WTC11 (cell line): Measurements from ENCODE around the gene DRC3. TPM values are rescaled to one million over a fixed set of nuclear protein-coding genes. Genes with fewer than 3 reads are reported as not detected.

Experiments
- ATAC-seq: fragments of 200-7000 bp; cut with Tn5 transposase; 2 replicates; pipeline ENCODE4 v1.10.0; 2021; ENCODE audit warnings: mild to moderate bottlenecking, moderate library complexity
- CTCF ChIA-PET: fragments of 300-600 bp; sonication (Branson Sonifier 250); formaldehyde crosslinking; loops from one replicate; lab custom pipeline; 2021; ENCODE audit warnings: antibody characterized with exemption; lab: Charles Lee
- POLR2A ChIA-PET: fragments of 350-600 bp; sonication (Branson Sonifier 250); formaldehyde crosslinking; loops from one replicate; lab custom pipeline; 2021; ENCODE audit warnings: antibody characterized with exemption; lab: Charles Lee
- DNase-seq: peaks from one replicate; pipeline ENCODE4 v3.0.0; 2021; ENCODE audit warnings: low spot score
- H3K27ac Mint-ChIP-seq: 2 replicates; pipeline ENCODE4 v1.8.0; 2021; ENCODE audit warnings: mixed read lengths
- H3K27me3 Mint-ChIP-seq: 2 replicates; pipeline ENCODE4 v1.8.0; 2021; ENCODE audit warnings: low read depth, mild to moderate bottlenecking, moderate library complexity, mixed read lengths
- H3K36me3 Mint-ChIP-seq: 2 replicates; pipeline ENCODE4 v1.8.0; 2021; ENCODE audit warnings: mixed read lengths
- H3K4me1 Mint-ChIP-seq: 2 replicates; pipeline ENCODE4 v1.8.0; 2022; ENCODE audit warnings: mixed read lengths
- H3K4me3 Mint-ChIP-seq: 2 replicates; pipeline ENCODE4 v1.8.0; 2021; ENCODE audit warnings: mild to moderate bottlenecking, moderate library complexity, mixed read lengths
- H3K9me3 Mint-ChIP-seq: 2 replicates; pipeline ENCODE4 v1.8.0; 2021; ENCODE audit warnings: mixed read lengths
- ATF1 ChIP-seq: sonication (generic); formaldehyde crosslinking; IDR thresholded peaks from 2 replicates; pipeline ENCODE4 v1.8.1; 2023; ENCODE audit warnings: mild to moderate bottlenecking, moderate library complexity, missing genetic modification reagents
- CBFB ChIP-seq: sonication (generic); formaldehyde crosslinking; IDR thresholded peaks from 2 replicates; pipeline ENCODE4 v1.8.1; 2022; ENCODE audit warnings: mild to moderate bottlenecking, low read depth, missing genetic modification reagents
- FOXJ3 ChIP-seq: sonication (generic); formaldehyde crosslinking; IDR thresholded peaks from 2 replicates; pipeline ENCODE4 v1.9.0; 2021; ENCODE audit warnings: missing genetic modification reagents, mild to moderate bottlenecking, borderline replicate concordance
- FOXK1 ChIP-seq: sonication (generic); formaldehyde crosslinking; IDR thresholded peaks from 2 replicates; pipeline ENCODE4 v1.8.0; 2022; ENCODE audit warnings: mild to moderate bottlenecking, moderate library complexity, missing genetic modification reagents
- FOXP1 ChIP-seq: sonication (generic); formaldehyde crosslinking; IDR thresholded peaks from 2 replicates; pipeline ENCODE4 v1.8.0; 2022; ENCODE audit warnings: missing genetic modification reagents, mild to moderate bottlenecking, moderate library complexity, borderline replicate concordance
- JAZF1 ChIP-seq: fragments of 250-450 bp; sonication (Bioruptor Pico); IDR thresholded peaks from 2 replicates; pipeline ENCODE4 v1.9.0; 2021; ENCODE audit warnings: moderate library complexity, mild to moderate bottlenecking, inconsistent platforms
- RELA ChIP-seq: sonication (generic); formaldehyde crosslinking; IDR thresholded peaks from 2 replicates; pipeline ENCODE4 v1.8.1; 2022; ENCODE audit warnings: missing genetic modification reagents, mild to moderate bottlenecking, borderline replicate concordance
- TEAD1 ChIP-seq: sonication (generic); formaldehyde crosslinking; IDR thresholded peaks from 2 replicates; pipeline ENCODE4 v1.8.0; 2022; ENCODE audit warnings: mild to moderate bottlenecking, missing genetic modification reagents
- ZNF138 ChIP-seq: sonication (generic); formaldehyde crosslinking; conservative IDR thresholded peaks from 2 replicates; pipeline ENCODE4 v1.8.1; 2022; ENCODE audit warnings: mild to moderate bottlenecking, moderate library complexity, missing genetic modification reagents
- ZNF396 ChIP-seq: fragments of 250-450 bp; sonication (Bioruptor Pico); IDR thresholded peaks from 2 replicates; pipeline ENCODE4 v1.8.0; 2021; ENCODE audit warnings: mild to moderate bottlenecking, moderate library complexity, borderline replicate concordance
- ZNF671 ChIP-seq: fragments of 250-450 bp; sonication (Bioruptor Pico); IDR thresholded peaks from 2 replicates; pipeline ENCODE4 v1.8.0; 2021; ENCODE audit warnings: mild to moderate bottlenecking
- total RNA-seq: library from RNA; stranded (reverse); gene quantifications from 3 replicates; pipeline ENCODE4 v1.2.3, GENCODE V29; 2021
- TF ChIP-seq, protein P1 (sequence below): sonication (generic); formaldehyde crosslinking; conservative IDR thresholded peaks from 2 replicates; pipeline ENCODE4 v1.8.1; 2022; ENCODE audit warnings: mild to moderate bottlenecking, missing genetic modification reagents
- TF ChIP-seq, protein P2 (sequence below): fragments of 250-450 bp; sonication (Bioruptor Pico); IDR thresholded peaks from 2 replicates; pipeline ENCODE4 v1.8.0; 2021; ENCODE audit warnings: mild to moderate bottlenecking
- TF ChIP-seq, protein P3 (sequence below): fragments of 250-450 bp; sonication (Bioruptor Pico); IDR thresholded peaks from 2 replicates; pipeline ENCODE4 v2.1.2; 2022; ENCODE audit warnings: mild to moderate bottlenecking, moderate library complexity
- TF ChIP-seq, protein P4 (sequence below): sonication (generic); formaldehyde crosslinking; IDR thresholded peaks from 2 replicates; pipeline ENCODE4 v1.8.1; 2022; ENCODE audit warnings: missing genetic modification reagents, borderline replicate concordance
- TF ChIP-seq, protein P5 (sequence below): fragments of 250-450 bp; sonication (Bioruptor Pico); IDR thresholded peaks from 2 replicates; pipeline ENCODE4 v1.9.0; 2021; ENCODE audit warnings: mild to moderate bottlenecking
- TF ChIP-seq, protein P6 (sequence below): sonication (generic); formaldehyde crosslinking; IDR thresholded peaks from 2 replicates; pipeline ENCODE4 v1.8.0; 2022; ENCODE audit warnings: mild to moderate bottlenecking, missing genetic modification reagents
- TF ChIP-seq, protein P7 (sequence below): fragments of 200-600 bp; IDR thresholded peaks from 2 replicates; pipeline ENCODE4 v1.8.0; 2022; ENCODE audit warnings: antibody characterized with exemption

The DRC3 gene
- total RNA-seq, 1 experiment from 2014 or later = 0.42 TPM

DNA sequence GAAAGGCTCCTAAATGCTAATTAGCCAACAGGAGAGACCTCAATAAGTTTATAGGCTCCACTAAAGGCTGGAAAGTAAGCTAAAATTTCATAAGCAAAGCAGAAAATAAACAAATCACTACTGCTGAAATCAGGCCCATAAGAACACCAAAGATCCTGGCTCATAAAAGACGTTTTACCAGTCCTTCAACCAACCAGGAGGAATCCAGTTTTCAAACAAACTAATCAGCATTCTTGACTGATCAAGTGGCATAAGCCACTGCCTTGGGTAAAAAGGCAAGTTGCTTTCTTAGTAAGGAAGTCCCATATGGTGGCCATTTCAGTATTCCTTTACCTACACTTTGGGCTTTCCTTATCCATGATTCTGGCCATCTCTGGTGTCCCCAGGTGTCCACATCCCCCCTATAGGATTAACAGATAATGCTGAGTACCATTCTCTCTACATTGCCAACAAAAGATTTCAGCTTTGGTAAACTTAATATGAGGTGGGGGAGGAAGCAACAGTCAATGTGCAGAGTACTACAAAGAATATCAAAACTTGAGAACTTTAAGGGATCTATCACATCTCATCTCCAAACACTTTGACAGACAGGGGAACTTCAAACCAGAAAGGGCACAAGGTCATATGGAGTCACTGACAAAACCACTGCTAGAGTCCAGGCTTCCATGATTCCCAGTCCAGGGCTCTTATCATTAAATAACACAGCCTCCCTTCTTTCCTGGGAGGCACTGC lies 1.8 kb upstream of the DRC3 start (continued):
- TF ChIP-seq, protein P1, sequence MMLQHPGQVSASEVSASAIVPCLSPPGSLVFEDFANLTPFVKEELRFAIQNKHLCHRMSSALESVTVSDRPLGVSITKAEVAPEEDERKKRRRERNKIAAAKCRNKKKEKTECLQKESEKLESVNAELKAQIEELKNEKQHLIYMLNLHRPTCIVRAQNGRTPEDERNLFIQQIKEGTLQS (CRISPR knock-in tag) = no peak
- TF ChIP-seq FOXK1 (CRISPR knock-in tag) = no peak
- no peak for TF ChIP-seq FOXJ3 (CRISPR knock-in tag)
- TF ChIP-seq, protein P2, sequence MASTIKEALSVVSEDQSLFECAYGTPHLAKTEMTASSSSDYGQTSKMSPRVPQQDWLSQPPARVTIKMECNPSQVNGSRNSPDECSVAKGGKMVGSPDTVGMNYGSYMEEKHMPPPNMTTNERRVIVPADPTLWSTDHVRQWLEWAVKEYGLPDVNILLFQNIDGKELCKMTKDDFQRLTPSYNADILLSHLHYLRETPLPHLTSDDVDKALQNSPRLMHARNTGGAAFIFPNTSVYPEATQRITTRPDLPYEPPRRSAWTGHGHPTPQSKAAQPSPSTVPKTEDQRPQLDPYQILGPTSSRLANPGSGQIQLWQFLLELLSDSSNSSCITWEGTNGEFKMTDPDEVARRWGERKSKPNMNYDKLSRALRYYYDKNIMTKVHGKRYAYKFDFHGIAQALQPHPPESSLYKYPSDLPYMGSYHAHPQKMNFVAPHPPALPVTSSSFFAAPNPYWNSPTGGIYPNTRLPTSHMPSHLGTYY (CRISPR knock-in tag) = no peak
- no peak for TF ChIP-seq JAZF1 (CRISPR knock-in tag)
- TF ChIP-seq ZNF138 (CRISPR knock-in tag) = no peak
- no peak for TF ChIP-seq FOXP1

DNA sequence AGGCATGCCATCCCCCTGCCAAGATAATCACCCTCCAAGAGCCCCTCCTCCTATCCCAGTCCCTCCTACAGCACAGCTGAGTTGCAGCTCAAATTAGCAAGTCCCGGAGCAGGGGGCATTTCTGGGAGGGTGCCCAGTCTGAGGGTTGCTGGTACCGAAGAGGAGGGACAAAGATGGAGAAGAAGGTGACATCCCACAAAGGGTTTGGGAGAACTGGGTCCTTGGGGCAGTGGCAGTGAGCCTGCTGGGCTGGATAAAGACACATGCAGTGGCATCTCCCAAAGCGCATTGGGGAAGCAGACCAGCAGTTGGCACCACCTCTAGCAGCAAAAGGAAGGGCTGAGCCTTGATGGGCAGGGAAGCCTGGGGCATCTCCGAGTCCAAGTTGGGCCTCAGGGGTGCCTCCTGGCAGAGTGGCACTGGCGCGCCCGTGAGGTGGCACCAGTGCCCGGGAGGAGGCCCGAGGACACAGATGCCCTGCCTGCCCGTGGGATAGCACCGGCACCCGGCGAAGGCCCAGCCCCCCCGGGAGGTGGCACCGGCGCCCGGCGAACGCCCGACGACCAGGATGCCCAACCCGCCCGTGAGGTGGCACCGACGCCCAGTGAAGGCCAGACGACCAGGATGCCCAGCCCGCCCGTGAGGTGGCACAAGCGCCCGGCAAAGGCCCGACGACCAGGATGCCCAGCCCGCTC lies 1.1 kb upstream of the DRC3 start:
- no peaks in the 10 kb centered on the region; the same call in 1 of the 2 replicates for H3K27me3 Mint-ChIP-seq
- no peak overlapping the region for H3K27ac Mint-ChIP-seq
- no peak for ATAC-seq
- no peaks in the 10 kb centered on the region for H3K9me3 Mint-ChIP-seq
- POLR2A ChIA-PET = no interaction called here
- CTCF ChIA-PET = interaction anchor here (0.7 to 2.5 kb wide), 12 partner anchors 11 to 475 kb away, joined by 3 to 18 read pairs (median 4); partner anchors contain the start of gene RASD1
- 0 out of 2 replicates have a peak, but pooled peaks cover 6% of the 10 kb centered on the region for H3K4me1 Mint-ChIP-seq
- no peak for DNase-seq
- TF ChIP-seq ZNF396 (no peak), RELA (CRISPR knock-in tag) (no peak), TEAD1 (CRISPR knock-in tag) (no peak), JAZF1 (CRISPR knock-in tag) (no peak), CBFB (CRISPR knock-in tag) (no peak), ATF1 (CRISPR knock-in tag) (no peak), ZNF671 (CRISPR knock-in tag) (no peak)
- TF ChIP-seq, protein P3, sequence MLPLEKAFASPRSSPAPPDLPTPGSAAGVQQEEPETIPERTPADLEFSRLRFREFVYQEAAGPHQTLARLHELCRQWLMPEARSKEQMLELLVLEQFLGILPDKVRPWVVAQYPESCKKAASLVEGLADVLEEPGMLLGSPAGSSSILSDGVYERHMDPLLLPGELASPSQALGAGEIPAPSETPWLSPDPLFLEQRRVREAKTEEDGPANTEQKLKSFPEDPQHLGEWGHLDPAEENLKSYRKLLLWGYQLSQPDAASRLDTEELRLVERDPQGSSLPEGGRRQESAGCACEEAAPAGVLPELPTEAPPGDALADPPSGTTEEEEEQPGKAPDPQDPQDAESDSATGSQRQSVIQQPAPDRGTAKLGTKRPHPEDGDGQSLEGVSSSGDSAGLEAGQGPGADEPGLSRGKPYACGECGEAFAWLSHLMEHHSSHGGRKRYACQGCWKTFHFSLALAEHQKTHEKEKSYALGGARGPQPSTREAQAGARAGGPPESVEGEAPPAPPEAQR = no peak
- TF ChIP-seq, protein P4, sequence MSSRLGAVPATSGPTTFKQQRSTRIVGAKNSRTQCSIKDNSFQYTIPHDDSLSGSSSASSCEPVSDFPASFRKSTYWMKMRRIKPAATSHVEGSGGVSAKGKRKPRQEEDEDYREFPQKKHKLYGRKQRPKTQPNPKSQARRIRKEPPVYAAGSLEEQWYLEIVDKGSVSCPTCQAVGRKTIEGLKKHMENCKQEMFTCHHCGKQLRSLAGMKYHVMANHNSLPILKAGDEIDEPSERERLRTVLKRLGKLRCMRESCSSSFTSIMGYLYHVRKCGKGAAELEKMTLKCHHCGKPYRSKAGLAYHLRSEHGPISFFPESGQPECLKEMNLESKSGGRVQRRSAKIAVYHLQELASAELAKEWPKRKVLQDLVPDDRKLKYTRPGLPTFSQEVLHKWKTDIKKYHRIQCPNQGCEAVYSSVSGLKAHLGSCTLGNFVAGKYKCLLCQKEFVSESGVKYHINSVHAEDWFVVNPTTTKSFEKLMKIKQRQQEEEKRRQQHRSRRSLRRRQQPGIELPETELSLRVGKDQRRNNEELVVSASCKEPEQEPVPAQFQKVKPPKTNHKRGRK = no peak
- TF ChIP-seq, protein P5, sequence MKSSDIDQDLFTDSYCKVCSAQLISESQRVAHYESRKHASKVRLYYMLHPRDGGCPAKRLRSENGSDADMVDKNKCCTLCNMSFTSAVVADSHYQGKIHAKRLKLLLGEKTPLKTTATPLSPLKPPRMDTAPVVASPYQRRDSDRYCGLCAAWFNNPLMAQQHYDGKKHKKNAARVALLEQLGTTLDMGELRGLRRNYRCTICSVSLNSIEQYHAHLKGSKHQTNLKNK (CRISPR knock-in tag) = no peak
- TF ChIP-seq, protein P6, sequence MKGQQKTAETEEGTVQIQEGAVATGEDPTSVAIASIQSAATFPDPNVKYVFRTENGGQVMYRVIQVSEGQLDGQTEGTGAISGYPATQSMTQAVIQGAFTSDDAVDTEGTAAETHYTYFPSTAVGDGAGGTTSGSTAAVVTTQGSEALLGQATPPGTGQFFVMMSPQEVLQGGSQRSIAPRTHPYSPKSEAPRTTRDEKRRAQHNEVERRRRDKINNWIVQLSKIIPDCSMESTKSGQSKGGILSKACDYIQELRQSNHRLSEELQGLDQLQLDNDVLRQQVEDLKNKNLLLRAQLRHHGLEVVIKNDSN (CRISPR knock-in tag) = no peak
- TF ChIP-seq, protein P7, sequence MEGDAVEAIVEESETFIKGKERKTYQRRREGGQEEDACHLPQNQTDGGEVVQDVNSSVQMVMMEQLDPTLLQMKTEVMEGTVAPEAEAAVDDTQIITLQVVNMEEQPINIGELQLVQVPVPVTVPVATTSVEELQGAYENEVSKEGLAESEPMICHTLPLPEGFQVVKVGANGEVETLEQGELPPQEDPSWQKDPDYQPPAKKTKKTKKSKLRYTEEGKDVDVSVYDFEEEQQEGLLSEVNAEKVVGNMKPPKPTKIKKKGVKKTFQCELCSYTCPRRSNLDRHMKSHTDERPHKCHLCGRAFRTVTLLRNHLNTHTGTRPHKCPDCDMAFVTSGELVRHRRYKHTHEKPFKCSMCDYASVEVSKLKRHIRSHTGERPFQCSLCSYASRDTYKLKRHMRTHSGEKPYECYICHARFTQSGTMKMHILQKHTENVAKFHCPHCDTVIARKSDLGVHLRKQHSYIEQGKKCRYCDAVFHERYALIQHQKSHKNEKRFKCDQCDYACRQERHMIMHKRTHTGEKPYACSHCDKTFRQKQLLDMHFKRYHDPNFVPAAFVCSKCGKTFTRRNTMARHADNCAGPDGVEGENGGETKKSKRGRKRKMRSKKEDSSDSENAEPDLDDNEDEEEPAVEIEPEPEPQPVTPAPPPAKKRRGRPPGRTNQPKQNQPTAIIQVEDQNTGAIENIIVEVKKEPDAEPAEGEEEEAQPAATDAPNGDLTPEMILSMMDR = no peak
- peak overlapping the region; percentile 65 for H3K4me3 Mint-ChIP-seq
- no peaks in the 10 kb centered on the region for H3K36me3 Mint-ChIP-seq
